Spleen (tissue), 7 donors: ENCODE measurements around the gene TBPL1.

Experiments used
- CTCF ChIP-seq, 11 experiments: fragments of 200-600 bp in 7 of 11; fragments of 450-650 bp in 4 of 11; sonication (generic) in 4 of 11; IDR thresholded peaks in 8 of 11; conservative IDR thresholded peaks in 3 of 11; 1 replicate in 7 of 11; 2 replicates in 4 of 11; pipeline versions ENCODE4 v1.4.0 to v1.8.0; 2016 to 2021; ENCODE audit warnings: antibody characterized with exemption in 11 of 11, inconsistent platforms in 4 of 11, mild to moderate bottlenecking in 1 of 11
- POLR2A ChIP-seq, 3 donors: fragments of 450-650 bp; IDR thresholded peaks; one replicate each; pipeline ENCODE4 v1.5.1; 2017; ENCODE audit warnings: antibody characterized with exemption in 3 of 3, mild to moderate bottlenecking in 1 of 3
- POLR2AphosphoS5 ChIP-seq, 3 donors: sonication (generic); formaldehyde crosslinking; IDR thresholded peaks; one replicate each; pipeline ENCODE4 v1.5.1; 2017; ENCODE audit warnings: antibody characterized with exemption in 3 of 3
- donor health status: DM: no; HTN: no; CAD: no; lungs with moderate emphysema.
- donor health status: DM: no; HTN: no; CAD: no.
- donor health status: DM: no; HTN: no; CAD: no.

- TF ChIP-seq CTCF (IDR thresholded peaks at IDR 0.05 in 8 of 11, conservative IDR thresholded peaks at IDR 0.05 in 3 of 11) (no peak), POLR2A (IDR thresholded peaks at IDR 0.05) (no peak), POLR2AphosphoS5 (IDR thresholded peaks at IDR 0.05) (no peak)
Measured at GRCh38 chr6:134009876-134010275, 56.9 kb downstream of the TBPL1 start.
